GM18498 (cell line): ENCODE data around the gene SAXO2.
"Not testable (repeated sequence)": the region's sequence is repeated elsewhere in the genome, so short reads cannot be mapped to it uniquely, and the experiment has no call there.

Source experiments
- ATAC-seq: cut with Tn5 transposase; IDR thresholded peaks from one replicate; pipeline ENCODE4 v1.9.1; 2021; ENCODE audit warnings: mild to moderate bottlenecking, moderate library complexity; ENCODE audit not compliant: unreplicated experiment

The SAXO2 gene

DNA sequence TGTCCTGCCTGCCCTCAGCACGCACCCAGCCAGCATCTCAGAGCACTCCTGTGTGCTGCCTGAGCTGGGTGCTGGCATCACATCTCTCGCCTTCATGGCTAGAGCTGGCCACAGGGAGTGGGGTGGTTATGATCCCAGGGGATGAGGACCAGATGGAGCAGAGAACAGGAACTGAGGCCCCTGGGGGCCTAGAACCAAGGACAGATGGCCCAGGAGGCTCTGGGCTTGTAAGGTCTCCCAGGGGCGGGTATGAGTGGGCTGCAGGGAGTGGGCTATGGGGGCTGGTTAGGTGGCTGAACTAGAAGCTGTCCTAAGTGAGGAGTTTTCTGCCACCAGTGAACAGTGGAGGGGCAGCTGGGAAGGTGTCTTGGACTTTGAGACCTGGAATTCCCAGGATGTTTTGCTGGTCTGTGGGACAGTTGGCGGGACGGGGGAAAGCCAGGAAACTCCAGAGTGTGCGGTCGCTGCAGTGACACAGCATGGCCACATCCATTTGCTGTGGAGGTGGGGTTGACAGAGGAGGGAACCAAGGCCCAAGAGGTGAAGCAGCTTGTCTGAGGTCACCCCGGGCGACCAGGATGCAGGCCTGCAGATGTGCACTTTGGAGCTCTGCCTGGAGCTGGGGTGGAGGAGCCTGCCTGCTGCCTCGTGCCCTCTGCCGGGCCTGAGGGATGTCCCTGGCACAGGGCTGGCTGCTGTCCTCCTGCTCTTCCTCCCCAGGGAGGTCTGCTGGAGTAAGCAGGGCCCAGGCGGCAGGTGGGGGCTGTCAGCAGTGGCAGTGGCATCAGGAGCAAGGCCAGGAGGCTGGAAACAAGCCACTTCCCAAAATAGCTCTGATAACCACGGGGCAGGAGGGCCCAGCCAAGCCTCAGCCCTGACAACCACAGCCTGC is 70.3 kb downstream of the SAXO2 start:
- not testable (repeated sequence) for ATAC-seq

- ATAC-seq = not testable (repeated sequence)
Observed at GRCh38 chr15:82333603-82334553, 71.3 kb downstream of the SAXO2 start.
